OCI-LY3 (cell line): ENCODE data around the gene ARSJ.

Source experiments
- CTCF ChIP-seq: fragments of 200-600, 300-600 bp; sonication (generic); IDR thresholded peaks from 2 replicates; pipeline ENCODE4 v1.5.1; 2014; ENCODE audit warnings: antibody characterized with exemption, low read length, low read depth
- EZH2phosphoT487 ChIP-seq: fragments of 200-600 bp; shearing (Covaris generic); IDR thresholded peaks from 2 replicates; pipeline ENCODE4 v1.6.1; 2018; ENCODE audit warnings: antibody characterized with exemption, mixed run types, low read depth

- TF ChIP-seq CTCF (no peak), EZH2phosphoT487 (no peak)
These were observed 28.2 kb downstream of the ARSJ start for GRCh38 chr4:113951263-113951662.
